MM.1S (cell line): Measurements from ENCODE around the gene BAZ1A.

Source experiments
- DNase-seq: peaks from one replicate; pipeline ENCODE4 v3.0.0-alpha.2; 2015
- H2AFZ ChIP-seq: fragments of 300-600 bp; sonication (generic); 2 replicates; pipeline ENCODE4 v1.6.0; 2016; ENCODE audit warnings: antibody characterized with exemption, low read length
- H3F3A ChIP-seq: fragments of 300-600 bp; sonication (generic); 2 replicates; pipeline ENCODE4 v1.6.1; 2016; ENCODE audit warnings: mild to moderate bottlenecking, antibody characterized with exemption, low read length, moderate library complexity, mixed read lengths; ENCODE audit not compliant: insufficient read depth
- H3K27ac ChIP-seq: fragments of 300-600 bp; sonication (generic); 2 replicates; pipeline ENCODE4 v1.5.1; 2016; ENCODE audit warnings: mild to moderate bottlenecking, low read length
- H3K27me3 ChIP-seq: fragments of 300-600 bp; sonication (generic); replicated peaks from 2 replicates; pipeline ENCODE4 v1.6.0; 2016; ENCODE audit warnings: low read length; ENCODE audit not compliant: insufficient read depth
- H3K36me3 ChIP-seq: fragments of 300-600 bp; sonication (generic); replicated peaks from 2 replicates; pipeline ENCODE4 v1.6.1; 2016; ENCODE audit warnings: mild to moderate bottlenecking, low read length, mixed read lengths; ENCODE audit not compliant: insufficient read depth
- H3K4me1 ChIP-seq: fragments of 300-600 bp; sonication (generic); 2 replicates; pipeline ENCODE4 v1.6.1; 2016; ENCODE audit warnings: low read length, mixed read lengths
- H3K4me2 ChIP-seq: fragments of 300-600 bp; sonication (generic); 2 replicates; pipeline ENCODE4 v1.6.0; 2016; ENCODE audit warnings: low read depth, low read length
- H3K4me3 ChIP-seq: fragments of 300-600 bp; sonication (generic); 2 replicates; pipeline ENCODE4 v1.5.1; 2016; ENCODE audit warnings: low read length, mixed read lengths
- H3K79me2 ChIP-seq: fragments of 300-600 bp; sonication (generic); 2 replicates; pipeline ENCODE4 v1.6.1; 2016; ENCODE audit warnings: mixed run types, low read length, mixed read lengths
- H3K9ac ChIP-seq: fragments of 300-600 bp; sonication (generic); 2 replicates; pipeline ENCODE4 v1.6.1; 2016; ENCODE audit warnings: low read length, mixed read lengths
- H3K9me2 ChIP-seq: fragments of 300-600 bp; sonication (generic); replicated peaks from 2 replicates; pipeline ENCODE4 v1.6.1; 2016; ENCODE audit warnings: mild to moderate bottlenecking, low read length, mixed read lengths; ENCODE audit not compliant: insufficient read depth
- H3K9me3 ChIP-seq: fragments of 300-600 bp; sonication (generic); replicated peaks from 2 replicates; pipeline ENCODE4 v1.6.1; 2016; ENCODE audit warnings: mild to moderate bottlenecking, low read length, mixed read lengths; ENCODE audit not compliant: insufficient read depth
- H4K20me1 ChIP-seq: fragments of 300-600 bp; sonication (generic); 2 replicates; pipeline ENCODE4 v1.6.1; 2016; ENCODE audit warnings: mild to moderate bottlenecking, low read length, moderate library complexity, mixed read lengths; ENCODE audit not compliant: insufficient read depth
- EZH2 ChIP-seq: fragments of 300-600 bp; sonication (generic); optimal IDR thresholded peaks from 2 replicates; pipeline ENCODE3; 2017; ENCODE audit warnings: low read depth, mild to moderate bottlenecking, antibody characterized with exemption, low read length, mixed read lengths
- EZH2phosphoT487 ChIP-seq: fragments of 300-600 bp; sonication (generic); IDR thresholded peaks from 2 replicates; pipeline ENCODE4 v1.6.1; 2018; ENCODE audit warnings: antibody characterized with exemption, low read length
- TF ChIP-seq, protein P1 (sequence below): fragments of 300-600 bp; sonication (generic); IDR thresholded peaks from 2 replicates; pipeline ENCODE4 v1.5.1; 2016; ENCODE audit warnings: antibody characterized with exemption, low read length, mixed read lengths

The BAZ1A gene

DNA sequence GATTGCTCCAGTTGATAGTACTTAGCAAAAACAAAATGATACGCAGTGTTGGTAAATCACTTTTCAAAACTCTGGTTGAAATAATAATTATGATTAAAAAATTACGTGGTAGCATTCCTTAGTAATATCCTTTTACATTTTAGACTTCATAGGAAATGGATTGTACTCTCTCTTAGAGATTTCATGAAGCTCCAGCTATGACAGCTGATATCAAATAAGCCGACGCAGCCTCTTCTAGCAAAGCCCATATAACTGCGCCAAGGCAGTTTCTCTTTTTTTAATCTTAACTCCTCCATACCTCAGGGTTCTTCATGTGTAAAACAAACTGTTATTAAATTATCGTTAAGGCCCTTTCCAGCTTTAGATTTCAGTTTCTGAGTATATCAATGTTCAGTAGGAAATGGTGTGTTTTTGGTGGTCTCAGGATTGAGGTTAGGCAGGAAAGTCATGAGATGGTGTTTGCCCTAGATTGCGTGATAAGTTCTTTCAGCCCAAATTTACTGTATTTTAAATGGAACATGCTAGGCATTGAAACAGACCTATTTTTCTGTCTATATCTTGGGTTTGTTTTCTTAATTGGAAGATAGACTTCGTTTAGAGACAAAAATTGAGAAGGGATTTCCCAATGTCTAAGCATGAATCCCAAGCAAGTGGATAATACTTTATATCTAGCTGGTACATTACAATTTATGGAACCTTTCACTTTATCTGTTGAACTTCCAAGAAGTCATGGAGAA is 159.9 kb downstream of the BAZ1A start:
- Histone ChIP-seq H3K9me2 (no peaks in the 10 kb centered on the region), H3K79me2 (peaks cover 28% of the 10 kb centered on the region), H3K27ac (no peak overlapping the region), H4K20me1 (no peaks in the 10 kb centered on the region), H3K4me1 (peaks cover 19% of the 10 kb centered on the region), H3K4me3 (peak overlapping the region; percentile 46; the same call in 1 of the 2 replicates), H3K9me3 (no peaks in the 10 kb centered on the region), H3K27me3 (no peaks in the 10 kb centered on the region), H3K36me3 (no peaks in the 10 kb centered on the region), H3K9ac (peak overlapping the region; percentile 40; the same call in 1 of the 2 replicates), H3K4me2 (peak overlapping the region; percentile 46), H2AFZ (no peak overlapping the region), H3F3A (peaks cover 3% of the 10 kb centered on the region; the same call in 1 of the 2 replicates)
- no peak for TF ChIP-seq EZH2phosphoT487
- TF ChIP-seq, protein P1, sequence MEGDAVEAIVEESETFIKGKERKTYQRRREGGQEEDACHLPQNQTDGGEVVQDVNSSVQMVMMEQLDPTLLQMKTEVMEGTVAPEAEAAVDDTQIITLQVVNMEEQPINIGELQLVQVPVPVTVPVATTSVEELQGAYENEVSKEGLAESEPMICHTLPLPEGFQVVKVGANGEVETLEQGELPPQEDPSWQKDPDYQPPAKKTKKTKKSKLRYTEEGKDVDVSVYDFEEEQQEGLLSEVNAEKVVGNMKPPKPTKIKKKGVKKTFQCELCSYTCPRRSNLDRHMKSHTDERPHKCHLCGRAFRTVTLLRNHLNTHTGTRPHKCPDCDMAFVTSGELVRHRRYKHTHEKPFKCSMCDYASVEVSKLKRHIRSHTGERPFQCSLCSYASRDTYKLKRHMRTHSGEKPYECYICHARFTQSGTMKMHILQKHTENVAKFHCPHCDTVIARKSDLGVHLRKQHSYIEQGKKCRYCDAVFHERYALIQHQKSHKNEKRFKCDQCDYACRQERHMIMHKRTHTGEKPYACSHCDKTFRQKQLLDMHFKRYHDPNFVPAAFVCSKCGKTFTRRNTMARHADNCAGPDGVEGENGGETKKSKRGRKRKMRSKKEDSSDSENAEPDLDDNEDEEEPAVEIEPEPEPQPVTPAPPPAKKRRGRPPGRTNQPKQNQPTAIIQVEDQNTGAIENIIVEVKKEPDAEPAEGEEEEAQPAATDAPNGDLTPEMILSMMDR: no peak
- no peak for TF ChIP-seq EZH2
- DNase-seq: no peak

DNA sequence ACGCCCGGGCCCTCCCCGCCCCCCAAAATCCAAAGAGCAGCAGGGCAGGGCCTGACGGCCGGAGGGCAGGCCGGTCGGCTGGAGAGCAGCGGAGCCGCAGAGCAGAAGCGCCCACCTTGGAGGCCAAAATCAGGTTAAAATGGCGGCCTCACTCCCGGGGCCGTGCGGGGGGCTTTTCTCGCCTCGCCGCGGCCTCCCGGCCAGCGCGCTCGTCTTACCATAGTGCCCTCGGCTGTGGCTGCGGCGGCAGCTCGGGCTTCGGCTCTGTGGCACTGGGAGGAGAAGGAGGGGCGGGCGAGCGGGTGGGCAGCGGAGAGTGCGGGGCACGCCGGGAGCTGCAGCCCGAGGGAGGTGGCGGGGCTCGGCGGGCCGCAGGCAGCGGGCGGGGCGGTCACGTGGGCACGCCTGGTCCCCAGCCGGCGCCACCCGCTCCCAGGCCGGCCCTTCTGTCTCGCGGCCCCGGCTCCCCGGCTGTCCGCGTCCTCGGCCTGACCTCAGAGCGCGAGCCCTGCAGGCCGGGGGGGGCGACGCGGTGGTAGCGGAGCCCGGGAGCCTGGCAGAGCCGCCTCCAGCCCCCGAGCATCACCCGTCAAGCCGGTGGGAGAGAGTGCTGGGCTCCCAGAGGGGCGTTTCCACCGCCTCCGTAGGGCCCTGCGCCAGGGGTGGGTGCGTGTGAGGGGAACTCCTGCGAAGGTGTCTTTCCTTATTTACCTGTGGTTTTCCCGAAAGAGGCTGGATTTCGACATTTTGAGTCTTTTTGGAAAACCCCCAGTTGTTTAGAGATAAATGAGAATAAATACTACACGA is 160.6 kb downstream of the BAZ1A start, which contains the start of gene CFL2:
Gene CFL2, minus strand, starts transcription at position 274 of the 807 bp plus-strand sequence. Its CDS starts 53 bp downstream, at position 221.
- no peaks in the 10 kb centered on the region for H4K20me1 ChIP-seq
- TF ChIP-seq EZH2 (no peak), EZH2phosphoT487 (no peak)
- TF ChIP-seq, protein P1: no peak
- H3F3A ChIP-seq: peaks cover 3% of the 10 kb centered on the region; the same call in 1 of the 2 replicates
- H2AFZ ChIP-seq: 0 out of 2 replicates have a peak within 1 kb of the TSS, but pooled peaks have one; percentile 38
- no peaks in the 10 kb centered on the region for H3K27me3 ChIP-seq
- no peaks in the 10 kb centered on the region for H3K36me3 ChIP-seq
- peak; percentile 64 for DNase-seq
- H3K4me3 ChIP-seq: peak within 1 kb of the TSS; percentile 73
- H3K9ac ChIP-seq: peak within 1 kb of the TSS; percentile 70
- H3K79me2 ChIP-seq: peaks cover 28% of the 10 kb centered on the region
- H3K27ac ChIP-seq: peak within 1 kb of the TSS; percentile 52; the same call in 1 of the 2 replicates
- peaks cover 19% of the 10 kb centered on the region for H3K4me1 ChIP-seq
- no peaks in the 10 kb centered on the region for H3K9me3 ChIP-seq
- H3K4me2 ChIP-seq: peak within 1 kb of the TSS; percentile 66
- H3K9me2 ChIP-seq: no peaks in the 10 kb centered on the region

DNA sequence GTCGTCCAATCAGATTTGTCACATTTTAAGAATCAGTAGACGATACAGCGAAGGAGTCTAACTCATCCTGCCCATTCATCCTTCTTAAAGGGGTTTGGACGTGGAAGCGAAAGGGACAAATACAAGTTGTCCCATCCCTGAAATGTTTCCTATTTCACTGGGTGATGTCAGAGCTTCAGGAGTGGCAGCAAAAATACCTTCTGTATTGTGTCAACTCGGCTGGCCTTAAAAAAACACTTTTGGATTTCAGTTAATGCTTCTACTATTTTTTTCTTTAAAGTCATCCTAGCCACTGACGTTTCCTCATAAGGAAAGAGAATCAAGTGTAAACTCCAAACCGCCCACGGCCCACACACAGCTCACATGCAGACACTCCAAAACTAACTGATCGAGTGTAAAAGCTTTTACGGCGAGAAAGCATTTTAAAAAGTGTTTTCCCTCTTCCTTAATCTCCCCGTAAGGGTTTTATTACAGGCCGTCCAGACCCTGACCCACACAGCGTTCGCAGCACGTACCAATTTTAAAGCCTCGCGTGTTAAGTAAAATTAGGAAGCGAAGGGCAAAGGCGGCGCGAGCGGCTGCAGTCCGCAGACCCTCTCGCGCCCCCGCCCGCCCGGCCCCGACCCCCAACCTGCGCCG is 161.4 kb downstream of the BAZ1A start:
- DNase-seq: no peak
- peak overlapping the region; percentile 52; the same call in 1 of the 2 replicates for H3K27ac ChIP-seq
- H3K9me2 ChIP-seq: no peaks in the 10 kb centered on the region
- peaks cover 19% of the 10 kb centered on the region for H3K4me1 ChIP-seq
- no peaks in the 10 kb centered on the region for H3K36me3 ChIP-seq
- H2AFZ ChIP-seq: 0 out of 2 replicates have a peak overlapping the region, but pooled peaks have one; percentile 38
- peak overlapping the region; percentile 70 for H3K9ac ChIP-seq
- no peaks in the 10 kb centered on the region for H3K9me3 ChIP-seq
- H3K79me2 ChIP-seq: peaks cover 28% of the 10 kb centered on the region
- H4K20me1 ChIP-seq: no peaks in the 10 kb centered on the region
- H3K4me3 ChIP-seq: peak overlapping the region; percentile 73
- H3K27me3 ChIP-seq: no peaks in the 10 kb centered on the region
- TF ChIP-seq, protein P1: no peak
- TF ChIP-seq EZH2phosphoT487 (no peak), EZH2 (no peak)
- H3F3A ChIP-seq: peaks cover 3% of the 10 kb centered on the region; the same call in 1 of the 2 replicates
- H3K4me2 ChIP-seq: peak overlapping the region; percentile 66
